Ammon's horn (tissue), 1 donor: ENCODE measurements around the gene PPP2R5C.
"Not testable (repeated sequence)": the region's sequence is repeated elsewhere in the genome, so short reads cannot be mapped to it uniquely, and the experiment has no call there.

Experiments
- DNase-seq: peaks from one replicate; pipeline ENCODE4 v3.0.0-alpha.2; 2016; ENCODE audit warnings: low spot score

The PPP2R5C gene

DNA sequence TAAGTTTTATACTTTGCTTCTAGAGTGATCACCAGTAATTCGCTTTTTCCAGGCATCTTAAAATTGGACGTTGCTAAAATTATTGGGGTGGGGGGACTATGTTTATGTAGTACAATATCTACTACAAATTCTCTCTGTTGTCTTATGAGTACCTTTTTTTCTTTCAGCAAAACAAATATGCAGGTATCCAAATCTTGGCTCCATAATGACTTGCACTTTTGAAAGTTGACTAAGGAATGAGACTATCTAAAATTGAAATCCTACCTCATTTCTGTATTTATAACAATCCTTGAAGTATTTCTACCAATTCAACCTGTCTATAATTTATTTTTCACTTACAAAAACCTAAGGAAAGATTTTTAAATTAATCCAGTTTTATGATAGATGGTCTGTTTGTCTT lies 205.2 kb downstream of the PPP2R5C start:
- DNase-seq: no peak

DNA sequence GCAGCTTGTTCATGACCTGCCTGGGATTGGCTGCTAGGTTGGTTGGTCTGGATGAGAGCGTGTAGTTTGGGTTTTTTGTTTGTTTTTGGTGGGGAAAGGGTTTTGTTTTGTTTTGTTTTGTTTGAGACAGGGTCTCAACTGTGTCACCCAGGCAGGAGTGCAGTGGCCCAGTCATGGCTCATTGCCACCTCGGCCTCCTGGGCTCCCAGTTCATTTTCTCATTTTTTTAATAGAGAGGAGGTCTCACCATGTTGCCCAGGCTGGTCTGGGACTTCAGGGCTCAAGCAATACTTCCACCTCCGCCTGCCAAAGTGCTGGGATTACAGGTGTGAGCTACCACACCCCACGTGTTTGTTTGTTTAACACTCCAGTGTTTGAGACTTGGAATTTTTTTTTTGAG lies 206.7 kb downstream of the PPP2R5C start:
- DNase-seq: no peak

DNA sequence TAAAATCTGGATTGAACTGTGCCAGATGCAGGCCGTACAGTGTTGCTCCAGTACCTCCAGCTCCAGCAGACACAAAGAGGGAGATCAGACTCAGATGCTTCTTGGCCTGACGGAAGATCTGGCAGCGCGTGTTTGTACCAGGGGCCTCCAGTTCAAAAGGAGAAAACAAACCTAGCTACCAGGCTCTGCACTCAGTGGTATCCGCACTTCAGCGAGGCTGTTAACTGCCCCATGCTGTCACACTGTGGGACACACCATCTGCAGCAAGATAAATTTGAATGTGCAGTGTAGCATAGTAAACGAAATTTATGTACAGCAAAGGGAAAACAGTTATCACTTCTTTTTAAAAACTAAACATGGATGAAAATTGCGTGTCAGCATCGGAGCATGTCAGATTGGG lies 208.0 kb downstream of the PPP2R5C start:
- DNase-seq: no peak

DNA sequence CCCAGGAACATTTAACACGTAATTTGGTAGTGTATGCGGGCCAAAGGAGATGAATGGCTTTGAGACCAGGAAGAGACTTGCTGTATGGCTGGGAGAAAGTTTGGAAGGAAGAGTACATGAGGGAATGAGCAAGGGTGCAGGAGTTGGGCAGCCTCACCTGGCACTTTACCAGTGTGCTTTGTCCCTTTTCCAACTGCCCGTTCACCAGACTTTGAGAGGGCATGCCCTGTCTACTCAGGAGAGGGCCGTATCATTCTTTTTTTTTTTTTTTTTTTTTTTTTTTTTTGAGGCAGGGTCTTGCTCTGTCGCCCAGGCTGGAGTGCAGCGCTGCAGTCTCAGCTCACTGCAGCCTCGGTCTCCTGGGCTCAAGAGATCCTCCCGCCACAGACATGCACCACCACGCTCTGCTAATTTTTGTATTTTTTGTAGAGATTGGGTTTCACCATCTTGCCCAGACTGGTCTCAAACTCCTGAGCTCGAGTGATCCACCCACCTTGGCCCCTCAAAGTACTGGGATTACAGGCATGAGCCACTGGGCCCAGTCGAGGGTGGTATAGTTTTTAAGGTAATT lies 209.4 kb downstream of the PPP2R5C start:
- DNase-seq: no peak

DNA sequence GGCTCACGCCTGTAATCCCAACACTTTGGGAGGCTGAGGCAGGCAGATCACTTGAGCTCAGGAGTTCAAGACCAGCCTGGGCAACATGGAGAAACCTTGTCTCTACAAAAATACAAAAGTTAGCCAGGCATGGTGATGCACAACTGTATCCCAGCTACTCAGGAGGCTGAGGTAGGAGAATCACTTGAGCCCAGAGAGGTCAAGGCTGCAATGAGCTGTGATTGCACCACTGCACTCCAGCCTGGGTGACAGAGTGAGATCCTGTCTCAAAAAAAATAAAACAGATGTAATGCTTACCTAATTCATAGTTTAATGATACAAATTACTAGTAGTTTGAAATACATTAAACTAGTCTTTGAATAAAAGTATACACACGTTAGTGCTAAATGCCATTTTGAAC lies 209.9 kb downstream of the PPP2R5C start:
- DNase-seq: not testable (repeated sequence)

DNA sequence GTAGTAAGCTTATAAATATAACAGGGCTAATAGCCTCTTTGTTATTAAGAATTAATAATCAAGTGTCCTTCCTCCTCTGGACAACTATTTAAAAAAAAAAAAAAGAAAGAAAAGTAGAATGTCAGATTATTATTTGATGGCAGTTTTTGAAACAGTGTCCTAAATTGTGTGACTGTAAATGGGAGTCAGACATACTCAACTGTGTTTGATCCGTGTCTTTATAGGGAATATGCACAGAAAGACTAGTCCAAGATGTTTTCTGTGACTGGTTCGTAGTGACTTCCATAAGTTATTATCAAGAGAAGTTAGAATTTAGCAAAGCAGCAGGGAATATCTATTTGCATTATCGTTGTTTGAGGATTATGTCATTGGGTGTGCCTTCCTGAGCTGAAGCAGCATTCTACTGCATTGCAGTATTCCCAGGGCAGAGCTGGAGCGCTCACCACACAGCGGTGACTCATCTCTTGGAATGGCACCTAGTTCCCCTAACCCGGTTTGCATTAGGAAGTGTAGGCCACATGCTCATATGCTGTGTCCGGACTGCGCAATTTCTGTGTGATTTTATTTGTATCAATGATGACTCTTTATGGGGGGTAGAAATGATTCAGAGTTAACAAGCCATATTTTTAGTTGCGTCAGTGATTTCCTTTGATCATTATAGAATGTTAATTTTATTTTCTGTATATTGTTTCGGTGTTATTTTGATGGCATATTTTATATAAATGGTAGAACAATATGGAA lies 210.8 kb downstream of the PPP2R5C start:
- peak; percentile 86 for DNase-seq

DNA sequence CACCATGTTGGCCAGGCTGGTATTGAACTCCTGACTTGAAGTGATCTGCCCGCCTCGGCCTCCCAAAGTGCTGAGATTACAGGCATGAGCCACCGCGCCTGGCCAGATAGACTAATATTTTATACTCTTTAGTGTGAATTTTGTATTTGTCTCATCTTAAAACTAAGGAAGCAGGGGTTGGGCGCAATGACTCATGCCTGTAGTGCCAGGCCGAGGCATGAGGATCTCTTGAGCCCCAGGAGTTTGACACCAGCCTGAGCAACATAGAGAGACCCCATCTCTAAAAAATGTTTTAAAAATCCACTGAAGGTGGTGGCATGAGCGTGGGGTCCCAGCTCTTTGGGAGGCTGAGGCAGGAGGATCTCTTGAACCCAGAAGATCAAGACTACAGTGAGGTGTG lies 211.8 kb downstream of the PPP2R5C start:
- DNase-seq: no peak

- DNase-seq: no peak
Observed at GRCh38 chr14:101975231-101975630, 213.7 kb downstream of the PPP2R5C start.
